IMR-90 (cell line): ENCODE results near the gene NR1I3. TPM values are rescaled to one million over a fixed set of nuclear protein-coding genes. Genes with fewer than 3 reads are reported as not detected.

Source experiments
- ATAC-seq: fragments of 200-7000 bp; cut with Tn5 transposase; 2 replicates; pipeline ENCODE4 v1.9.1; 2020; ENCODE audit warnings: low read depth, mild to moderate bottlenecking, moderate library complexity
- BruUV-seq: library from RNA; stranded (reverse); fragments of 400-500 nt; replicated peaks from 2 replicates; lab custom pipeline; 2021; lab: Mats Ljungman, UMichigan
- CTCF ChIA-PET: fragments of 300-600 bp; formaldehyde crosslinking; extraction: SDS; loops from one replicate; lab custom pipeline; 2021; ENCODE audit warnings: antibody characterized with exemption; lab: Yijun Ruan, JAX
- POLR2A ChIA-PET: fragments of 300-600 bp; sonication (Branson Sonifier 250); formaldehyde crosslinking; loops from one replicate; lab custom pipeline; 2022; ENCODE audit warnings: antibody characterized with exemption; ENCODE audit not compliant: unreplicated experiment; lab: Charles Lee
- DNase-seq: peaks from one replicate; pipeline ENCODE4 v3.0.0; 2013
- H2AFZ ChIP-seq: replicated peaks from 2 replicates; pipeline ENCODE3; 2013; ENCODE audit warnings: low read length, mild to moderate bottlenecking; ENCODE audit not compliant: poor library complexity
- H2AK5ac ChIP-seq: 2 replicates; pipeline ENCODE4 v1.6.1; 2013; ENCODE audit warnings: low read depth, low read length, inconsistent platforms
- H2AK9ac ChIP-seq: replicated peaks from 2 replicates; pipeline ENCODE3; 2013; ENCODE audit warnings: mild to moderate bottlenecking, low read depth, low read length, moderate library complexity; ENCODE audit not compliant: poor library complexity
- H2BK120ac ChIP-seq: 2 replicates; pipeline ENCODE4 v1.6.1; 2013; ENCODE audit warnings: low read depth, low read length, inconsistent platforms
- H2BK15ac ChIP-seq: 3 replicates; pipeline ENCODE4 v1.6.1; 2013; ENCODE audit warnings: low read depth, low read length, inconsistent platforms
- H2BK20ac ChIP-seq: 2 replicates; pipeline ENCODE4 v1.6.1; 2013; ENCODE audit warnings: low read depth, mild to moderate bottlenecking, inconsistent platforms, low read length, moderate library complexity
- H2BK5ac ChIP-seq: 2 replicates; pipeline ENCODE4 v1.6.1; 2013; ENCODE audit warnings: mild to moderate bottlenecking, low read depth, low read length, inconsistent platforms; ENCODE audit not compliant: poor library complexity, severe bottlenecking
- H3K14ac ChIP-seq: replicated peaks from 2 replicates; pipeline ENCODE4 v1.6.1; 2013; ENCODE audit warnings: low read depth, low read length, inconsistent platforms
- H3K18ac ChIP-seq: 2 replicates; pipeline ENCODE4 v1.6.1; 2013; ENCODE audit warnings: low read depth, low read length, control low read depth
- H3K23ac ChIP-seq: 2 replicates; pipeline ENCODE4 v1.6.1; 2013; ENCODE audit warnings: low read depth, low read length, inconsistent platforms
- H3K27ac ChIP-seq: 2 replicates; pipeline ENCODE4 v1.5.1; 2013; ENCODE audit warnings: mild to moderate bottlenecking, control low read depth, low read length; ENCODE audit not compliant: insufficient read depth
- H3K27me3 ChIP-seq: 2 replicates; pipeline ENCODE4 v1.6.1; 2013; ENCODE audit warnings: low read length; ENCODE audit not compliant: control insufficient read depth, insufficient read depth
- H3K36me3 ChIP-seq: 2 replicates; pipeline ENCODE4 v1.6.1; 2013; ENCODE audit warnings: low read length, mixed read lengths; ENCODE audit not compliant: control insufficient read depth, insufficient read depth
- H3K4ac ChIP-seq: 2 replicates; pipeline ENCODE4 v1.6.1; 2013; ENCODE audit warnings: low read depth, low read length, inconsistent platforms
- H3K4me1 ChIP-seq: 2 replicates; pipeline ENCODE4 v1.6.1; 2013; ENCODE audit warnings: low read length, mixed read lengths; ENCODE audit not compliant: control insufficient read depth, insufficient read depth
- H3K4me2 ChIP-seq: 2 replicates; pipeline ENCODE4 v1.6.1; 2013; ENCODE audit warnings: low read depth, mild to moderate bottlenecking, control low read depth, low read length, moderate library complexity
- H3K4me3 ChIP-seq: 2 replicates; pipeline ENCODE4 v1.5.1; 2013; ENCODE audit warnings: low read depth, mild to moderate bottlenecking, control low read depth, low read length, moderate library complexity; ENCODE audit not compliant: insufficient read depth
- H3K56ac ChIP-seq: 2 replicates; pipeline ENCODE4 v1.6.1; 2013; ENCODE audit warnings: low read length, inconsistent platforms; ENCODE audit not compliant: insufficient read depth; ENCODE audit errors: extremely low read depth
- H3K79me1 ChIP-seq, 2 experiments: 2 replicates each; pipeline ENCODE4 v1.6.1; 2013; ENCODE audit warnings: low read length in 2 of 2, inconsistent platforms in 1 of 2, low read depth in 1 of 2
- H3K9ac ChIP-seq: 2 replicates; pipeline ENCODE4 v1.6.1; 2013; ENCODE audit warnings: low read depth, low read length, control low read depth
- H3K9me1 ChIP-seq: 2 replicates; pipeline ENCODE4 v1.6.1; 2013; ENCODE audit warnings: low read length, inconsistent platforms; ENCODE audit not compliant: insufficient read depth
- H3K9me3 ChIP-seq: 2 replicates; pipeline ENCODE4 v1.6.1; 2013; ENCODE audit warnings: low read length; ENCODE audit not compliant: control insufficient read depth, insufficient read depth
- H4K20me1 ChIP-seq: 2 replicates; pipeline ENCODE4 v1.6.1; 2013; ENCODE audit warnings: low read length, inconsistent platforms; ENCODE audit not compliant: insufficient read depth
- H4K5ac ChIP-seq: 2 replicates; pipeline ENCODE4 v1.6.1; 2013; ENCODE audit warnings: mild to moderate bottlenecking, low read depth, low read length, control low read depth
- H4K8ac ChIP-seq, 2 experiments: 2 replicates each; pipeline ENCODE4 v1.6.1; 2013; ENCODE audit warnings: low read depth in 2 of 2, low read length in 2 of 2, control low read depth in 1 of 2, inconsistent platforms in 1 of 2
- H4K91ac ChIP-seq: 2 replicates; pipeline ENCODE4 v1.6.1; 2013; ENCODE audit warnings: low read depth, low read length, inconsistent platforms; ENCODE audit not compliant: insufficient read depth
- MAZ ChIP-seq: IDR thresholded peaks from 2 replicates; pipeline ENCODE4 v1.6.1; 2012; ENCODE audit warnings: low read depth, mild to moderate bottlenecking, low read length, improper control_type of control experiment, moderate library complexity, borderline replicate concordance
- RAD21 ChIP-seq: IDR thresholded peaks from 2 replicates; pipeline ENCODE4 v1.6.1; 2012; ENCODE audit warnings: low read length, improper control_type of control experiment
- WGBS, 2 experiments: methylation state at CpG; one replicate each; pipeline versions ENCODE4 v1.1.5 to v1.1.7; 2013; ENCODE audit warnings: missing lambda C conversion rate in 2 of 2; ENCODE audit not compliant: insufficient read length in 1 of 2; ENCODE audit errors: extremely low coverage in 2 of 2; 5-methylcytosine and 5-hydroxymethylcytosine counted together
- dilution Hi-C: fragments of 300-500 bp; cut with HindIII; formaldehyde crosslinking; loops from one replicate; pipeline ENCODE4 v1.14.3; 2018; ENCODE audit warnings: low sequenced_read_pairs; ENCODE audit not compliant: unreplicated experiment
- in situ Hi-C: fragments of 300-500 bp; cut with MboI; formaldehyde crosslinking; loops from 3 replicates; pipeline ENCODE4 v1.14.3; 2019; ENCODE audit warnings: low sequenced_read_pairs, inconsistent platforms, mixed read lengths
- intact Hi-C: fragments of 100-400 bp; cut with micrococcal nuclease; formaldehyde crosslinking; loops from 2 replicates; pipeline ENCODE4 v1.10.0; 2022
- polyA plus RNA-seq, 3 experiments: library from polyadenylated mRNA; depleted of rRNA; stranded (reverse); fragments of >200 nt; gene quantifications; 2 replicates each; pipeline ENCODE4 v1.2.3, GENCODE V29; 2012; ENCODE audit warnings: low replicate concordance in 1 of 3
- total RNA-seq: library from RNA; depleted of rRNA; stranded (reverse); fragments of >200 nt; gene quantifications from 2 replicates; pipeline ENCODE4 v1.2.3, GENCODE V29; 2012
- TF ChIP-seq, protein P1 (sequence below): fragments of 150-350 bp; IDR thresholded peaks from 2 replicates; pipeline ENCODE4 v1.6.1; 2017; ENCODE audit warnings: mild to moderate bottlenecking, antibody characterized with exemption, low read length, low read depth

NR1I3 gene
- total and polyA plus RNA-seq, 2 of the 4 experiments (the other 2 are of a cell fraction) = not detected

DNA sequence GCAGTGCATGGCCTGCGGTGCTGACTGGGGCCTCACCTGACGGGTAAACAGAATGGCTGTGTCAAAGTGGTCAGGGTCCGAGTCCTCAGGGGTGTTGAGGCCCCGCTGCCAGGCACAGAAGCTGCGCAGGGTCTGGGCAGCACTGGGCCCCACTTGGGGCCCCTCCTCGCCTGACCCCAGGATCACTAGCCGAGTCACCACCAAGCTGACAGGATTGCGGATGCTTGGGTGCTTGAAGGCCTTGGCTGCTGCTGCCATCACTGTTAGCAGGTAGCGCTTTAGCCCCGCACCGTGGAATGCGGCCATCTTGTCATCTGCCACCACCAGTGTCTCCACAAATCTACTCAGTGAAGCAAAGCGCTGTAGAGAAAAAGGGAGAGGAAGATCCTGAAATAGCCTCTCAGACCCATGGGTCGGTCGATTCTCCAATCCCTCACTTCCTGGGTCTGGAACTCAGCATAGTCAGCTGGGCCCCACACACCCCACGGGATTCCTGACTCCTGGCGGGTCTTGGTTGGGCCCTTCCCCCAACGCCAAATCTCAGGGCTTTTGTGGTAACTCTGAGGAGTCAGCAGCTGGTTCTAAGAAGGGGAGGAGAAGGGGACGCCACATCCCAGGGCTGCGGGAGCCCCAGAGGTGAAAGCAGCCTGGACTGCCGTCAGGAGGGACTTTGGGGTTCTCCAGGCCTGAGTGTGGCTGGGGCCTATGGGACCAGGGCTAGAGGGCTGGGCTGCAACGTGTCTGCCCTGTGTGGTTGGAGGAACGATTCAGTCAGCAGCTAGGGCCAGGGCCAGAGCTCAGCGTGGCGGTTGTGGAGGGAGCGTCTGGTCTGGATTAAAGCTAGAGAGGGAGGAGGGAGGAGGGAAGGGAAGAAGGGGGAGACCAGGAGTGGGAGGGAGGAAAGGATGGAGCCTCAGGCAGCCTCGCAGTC lies 41.2 kb downstream of the NR1I3 start:
- Histone ChIP-seq H2AFZ (peak overlapping the region; percentile 94), H4K5ac (peak overlapping the region; percentile 43), H3K23ac (peak overlapping the region; percentile 76), H3K9me1 (peaks cover 17% of the 10 kb centered on the region), H4K8ac (peak overlapping the region; percentile 96), H3K36me3 (no peaks in the 10 kb centered on the region), H3K9me3 (no peaks in the 10 kb centered on the region), H3K4me1 (peaks cover 31% of the 10 kb centered on the region), H2BK120ac (peak overlapping the region; percentile 41; the same call in 1 of the 2 replicates), H4K91ac (peak overlapping the region; percentile 76), H4K20me1 (no peaks in the 10 kb centered on the region), H3K9ac (peak overlapping the region; percentile 33), H3K4ac (peak overlapping the region; percentile 88), H2BK15ac (peak overlapping the region; percentile 49; the same call in 1 of the 3 replicates), H2BK20ac (peak overlapping the region; percentile 67; the same call in 1 of the 2 replicates), H2AK5ac (peak overlapping the region; percentile 90; the same call in 1 of the 2 replicates), H3K14ac (peak overlapping the region; percentile 88), H3K4me2 (peak overlapping the region; percentile 70), H2AK9ac (peak overlapping the region; percentile 92), H3K18ac (peak overlapping the region; percentile 26; the same call in 1 of the 2 replicates), H3K4me3 (no peak overlapping the region), H3K27ac (peak overlapping the region; percentile 71), H3K79me1 (no peaks in the 10 kb centered on the region; a peak in 1 of 4 replicates), H3K27me3 (no peaks in the 10 kb centered on the region), H3K56ac (peak overlapping the region; percentile 44; the same call in 1 of the 2 replicates), H2BK5ac (peak overlapping the region; percentile 44)
- ATAC-seq (peak; percentile 25), DNase-seq (peak; percentile 75)
- in situ Hi-C loops (no loop called here), intact Hi-C loops (no loop called here), dilution Hi-C loops (no loop called here)
- TF ChIP-seq RAD21 (no peak), MAZ (peak; percentile 53; the same call in 1 of the 2 replicates)
- TF ChIP-seq, protein P1, sequence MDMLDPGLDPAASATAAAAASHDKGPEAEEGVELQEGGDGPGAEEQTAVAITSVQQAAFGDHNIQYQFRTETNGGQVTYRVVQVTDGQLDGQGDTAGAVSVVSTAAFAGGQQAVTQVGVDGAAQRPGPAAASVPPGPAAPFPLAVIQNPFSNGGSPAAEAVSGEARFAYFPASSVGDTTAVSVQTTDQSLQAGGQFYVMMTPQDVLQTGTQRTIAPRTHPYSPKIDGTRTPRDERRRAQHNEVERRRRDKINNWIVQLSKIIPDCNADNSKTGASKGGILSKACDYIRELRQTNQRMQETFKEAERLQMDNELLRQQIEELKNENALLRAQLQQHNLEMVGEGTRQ = no peak
- no TSS peak for BruUV-seq
- ChIA-PET POLR2A (no interaction called here), CTCF (no interaction called here)
- 57% methylated on average over 10 of the region's 27 CpGs; no CpG with 5 or more reads in 1 of the 2 experiments for WGBS, 2 experiments
